Caco-2 (cell line): ENCODE measurements around the gene DEK. TPM values are rescaled to one million over a fixed set of nuclear protein-coding genes. Genes with fewer than 3 reads are reported as not detected.

Experiments used
- BruUV-seq: library from RNA; stranded (reverse); fragments of 400-500 nt; replicated peaks from 2 replicates; lab custom pipeline; 2021; lab: Mats Ljungman, UMichigan
- CTCF ChIA-PET: fragments of 300-600 bp; sonication (Branson Sonifier 250); formaldehyde crosslinking; loops from one replicate; lab custom pipeline; 2022; ENCODE audit warnings: antibody characterized with exemption; lab: Charles Lee
- POLR2A ChIA-PET: fragments of 300-600 bp; sonication (Branson Sonifier 250); formaldehyde crosslinking; loops from one replicate; lab custom pipeline; 2022; ENCODE audit warnings: antibody characterized with exemption; lab: Charles Lee
- DNase-seq, 2 experiments: peaks; one replicate each; pipeline versions ENCODE4 v3.0.0 to v3.0.0-alpha.2; 2020 to 2022
- H3K27me3 ChIP-seq: replicated peaks from 2 replicates; pipeline ENCODE4 v1.6.0; 2011; ENCODE audit warnings: low read length; ENCODE audit not compliant: control insufficient read depth, insufficient read depth
- H3K36me3 ChIP-seq: 2 replicates; pipeline ENCODE4 v1.5.1; 2011; ENCODE audit warnings: low read length; ENCODE audit not compliant: control insufficient read depth, insufficient read depth
- H3K4me1 ChIP-seq: fragments of 250-450 bp; sonication (Bioruptor Pico); 2 replicates; pipeline ENCODE4 v1.5.1; 2020; ENCODE audit warnings: mild to moderate bottlenecking
- H3K4me3 ChIP-seq: 2 replicates; pipeline ENCODE4 v1.5.1; 2011; ENCODE audit warnings: low read depth, mild to moderate bottlenecking, control low read depth, low read length
- H3K9me3 ChIP-seq: fragments of 250-450 bp; sonication (Bioruptor Pico); 2 replicates; pipeline ENCODE4 v1.5.1; 2020; ENCODE audit warnings: mild to moderate bottlenecking, moderate library complexity
- H3K27ac Mint-ChIP-seq: one replicate; pipeline ENCODE4 v1.8.0; 2022; ENCODE audit warnings: mixed read lengths; ENCODE audit not compliant: unreplicated experiment
- H3K27me3 Mint-ChIP-seq: one replicate; pipeline ENCODE4 v1.8.0; 2022; ENCODE audit warnings: mixed read lengths; ENCODE audit not compliant: insufficient read depth, unreplicated experiment
- H3K36me3 Mint-ChIP-seq: one replicate; pipeline ENCODE4 v1.8.0; 2022; ENCODE audit warnings: mild to moderate bottlenecking, mixed read lengths; ENCODE audit not compliant: insufficient read depth, unreplicated experiment
- H3K4me1 Mint-ChIP-seq: one replicate; pipeline ENCODE4 v1.8.0; 2022; ENCODE audit warnings: low read depth, mixed read lengths; ENCODE audit not compliant: unreplicated experiment
- H3K4me3 Mint-ChIP-seq: one replicate; pipeline ENCODE4 v1.8.0; 2022; ENCODE audit warnings: mild to moderate bottlenecking, moderate library complexity, mixed read lengths; ENCODE audit not compliant: unreplicated experiment
- H3K9me3 Mint-ChIP-seq: one replicate; pipeline ENCODE4 v1.8.0; 2022; ENCODE audit warnings: mixed read lengths; ENCODE audit not compliant: unreplicated experiment
- CTCF ChIP-seq, 2 experiments: fragments of 200-600 bp in 1 of 2; IDR thresholded peaks; 1 replicate in 1 of 2; 2 replicates in 1 of 2; pipeline versions ENCODE4 v1.5.1 to v1.8.0; 2011 to 2022; ENCODE audit warnings: antibody characterized with exemption in 1 of 2, control low read depth in 1 of 2, inconsistent platforms in 1 of 2, low read depth in 1 of 2, low read length in 1 of 2, mild to moderate bottlenecking in 1 of 2, moderate library complexity in 1 of 2; ENCODE audit not compliant: insufficient read depth in 1 of 2, severe bottlenecking in 1 of 2, unreplicated experiment in 1 of 2
- intact Hi-C: fragments of 100-400 bp; cut with micrococcal nuclease; formaldehyde crosslinking; loops from one replicate; pipeline ENCODE4 v1.10.0; 2022; ENCODE audit not compliant: unreplicated experiment
- total RNA-seq: library from RNA; stranded (reverse); gene quantifications from 2 replicates; pipeline ENCODE4 v1.2.3, GENCODE V29; 2022

Gene DEK
- total RNA-seq, 1 experiment from 2014 or later: 170 TPM

DNA sequence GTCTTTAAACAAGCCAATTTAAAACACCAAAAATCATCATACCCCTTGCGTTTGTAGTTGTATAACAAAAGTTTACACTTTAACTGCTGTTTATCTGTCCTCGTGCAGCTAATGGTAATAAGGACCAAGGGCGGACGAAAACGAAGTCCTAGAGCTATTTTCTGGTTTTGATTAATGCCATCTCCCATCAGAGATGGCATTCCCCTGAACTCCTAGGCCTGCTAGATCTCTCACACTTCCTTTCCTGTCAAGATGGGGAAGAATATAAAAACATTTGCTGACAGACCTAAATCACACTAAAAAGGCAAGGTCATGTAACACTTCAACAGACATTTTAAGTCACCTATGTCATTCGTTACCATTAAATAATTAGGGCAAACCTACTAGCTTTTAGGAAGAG, 9.5 kb downstream of the DEK start:
- intact Hi-C loops: no loop called here
- no peaks in the 10 kb centered on the region for H3K9me3 Mint-ChIP-seq
- Histone ChIP-seq H3K9me3 (no peaks in the 10 kb centered on the region), H3K4me3 (no peak overlapping the region), H3K36me3 (peaks cover 2% of the 10 kb centered on the region), H3K27me3 (no peaks in the 10 kb centered on the region), H3K4me1 (no peaks in the 10 kb centered on the region)
- no TSS peak for BruUV-seq
- no peak overlapping the region for H3K27ac Mint-ChIP-seq
- H3K4me1 Mint-ChIP-seq: no peaks in the 10 kb centered on the region
- no peak for DNase-seq
- no peaks in the 10 kb centered on the region for H3K27me3 Mint-ChIP-seq
- peaks cover 72% of the 10 kb centered on the region for H3K36me3 Mint-ChIP-seq
- H3K4me3 Mint-ChIP-seq: no peak overlapping the region
- ChIA-PET POLR2A (no interaction called here), CTCF (no interaction called here)
- no peak for TF ChIP-seq CTCF (IDR thresholded peaks at IDR 0.05; ENCODE audit: insufficient read depth in 1 of 2, low read depth in 1 of 2, low read length in 1 of 2, severe bottlenecking in 1 of 2, unreplicated experiment in 1 of 2)

DNA sequence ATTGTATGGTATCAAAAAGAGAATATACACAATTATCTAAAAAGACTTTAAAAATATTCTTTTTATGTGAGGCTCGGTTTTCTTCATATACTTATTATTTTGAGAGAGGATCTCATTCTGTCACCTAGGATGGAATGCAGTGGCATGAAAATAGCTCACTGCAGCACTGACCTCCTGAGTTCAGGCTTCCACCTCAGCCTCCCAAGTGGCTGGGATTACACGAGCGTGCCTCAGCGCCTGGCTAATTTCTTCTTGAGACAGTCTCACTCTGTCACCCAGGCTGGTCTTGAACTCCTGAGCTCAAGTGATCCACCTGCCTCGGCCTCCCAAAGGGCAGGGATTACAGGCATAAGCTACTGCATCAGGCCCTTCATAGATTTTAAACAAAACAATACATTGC, 10.7 kb downstream of the DEK start:
- Mint-ChIP-seq H3K27ac (no peak overlapping the region), H3K9me3 (no peaks in the 10 kb centered on the region), H3K4me3 (no peak overlapping the region), H3K36me3 (peaks cover 77% of the 10 kb centered on the region), H3K27me3 (no peaks in the 10 kb centered on the region), H3K4me1 (no peaks in the 10 kb centered on the region)
- Histone ChIP-seq H3K27me3 (no peaks in the 10 kb centered on the region), H3K9me3 (no peaks in the 10 kb centered on the region), H3K4me1 (no peaks in the 10 kb centered on the region), H3K36me3 (peaks cover 2% of the 10 kb centered on the region), H3K4me3 (no peak overlapping the region)
- intact Hi-C loops: no loop called here
- no TSS peak for BruUV-seq
- POLR2A ChIA-PET: interaction anchor here (0.5 kb wide), 1 partner anchor 654 kb away, joined by 6 read pairs; the partner anchor contains the start of gene FAM8A1
- CTCF ChIA-PET: no interaction called here
- no peak for DNase-seq
- TF ChIP-seq CTCF (IDR thresholded peaks at IDR 0.05; ENCODE audit: insufficient read depth in 1 of 2, low read depth in 1 of 2, low read length in 1 of 2, severe bottlenecking in 1 of 2, unreplicated experiment in 1 of 2): no peak

GRCh38 chr6:18249271-18249670, 15.1 kb downstream of the DEK start:
- POLR2A ChIA-PET: no interaction called here
- no TSS peak for BruUV-seq
- H3K27me3 Mint-ChIP-seq: no peaks in the 10 kb centered on the region
- peaks cover 77% of the 10 kb centered on the region for H3K36me3 Mint-ChIP-seq
- H3K4me1 Mint-ChIP-seq: no peaks in the 10 kb centered on the region
- Histone ChIP-seq H3K27me3 (no peaks in the 10 kb centered on the region), H3K4me3 (no peak overlapping the region), H3K4me1 (no peaks in the 10 kb centered on the region), H3K9me3 (no peaks in the 10 kb centered on the region), H3K36me3 (no peaks in the 10 kb centered on the region; the same call in 1 of the 2 replicates)
- TF ChIP-seq CTCF (IDR thresholded peaks at IDR 0.05; ENCODE audit: insufficient read depth in 1 of 2, low read depth in 1 of 2, low read length in 1 of 2, severe bottlenecking in 1 of 2, unreplicated experiment in 1 of 2): no peak
- H3K4me3 Mint-ChIP-seq: no peak overlapping the region
- no peak overlapping the region for H3K27ac Mint-ChIP-seq
- CTCF ChIA-PET: no interaction called here
- H3K9me3 Mint-ChIP-seq: no peaks in the 10 kb centered on the region
- DNase-seq: no peak
- intact Hi-C loops: no loop called here
